ENCODE results near the gene JMJD1C. TPM values are rescaled to one million over a fixed set of nuclear protein-coding genes. Genes with fewer than 3 reads are reported as not detected.

Gene JMJD1C
- total RNA-seq, 1 donor from 2014 or later = 68.7 TPM

DNA sequence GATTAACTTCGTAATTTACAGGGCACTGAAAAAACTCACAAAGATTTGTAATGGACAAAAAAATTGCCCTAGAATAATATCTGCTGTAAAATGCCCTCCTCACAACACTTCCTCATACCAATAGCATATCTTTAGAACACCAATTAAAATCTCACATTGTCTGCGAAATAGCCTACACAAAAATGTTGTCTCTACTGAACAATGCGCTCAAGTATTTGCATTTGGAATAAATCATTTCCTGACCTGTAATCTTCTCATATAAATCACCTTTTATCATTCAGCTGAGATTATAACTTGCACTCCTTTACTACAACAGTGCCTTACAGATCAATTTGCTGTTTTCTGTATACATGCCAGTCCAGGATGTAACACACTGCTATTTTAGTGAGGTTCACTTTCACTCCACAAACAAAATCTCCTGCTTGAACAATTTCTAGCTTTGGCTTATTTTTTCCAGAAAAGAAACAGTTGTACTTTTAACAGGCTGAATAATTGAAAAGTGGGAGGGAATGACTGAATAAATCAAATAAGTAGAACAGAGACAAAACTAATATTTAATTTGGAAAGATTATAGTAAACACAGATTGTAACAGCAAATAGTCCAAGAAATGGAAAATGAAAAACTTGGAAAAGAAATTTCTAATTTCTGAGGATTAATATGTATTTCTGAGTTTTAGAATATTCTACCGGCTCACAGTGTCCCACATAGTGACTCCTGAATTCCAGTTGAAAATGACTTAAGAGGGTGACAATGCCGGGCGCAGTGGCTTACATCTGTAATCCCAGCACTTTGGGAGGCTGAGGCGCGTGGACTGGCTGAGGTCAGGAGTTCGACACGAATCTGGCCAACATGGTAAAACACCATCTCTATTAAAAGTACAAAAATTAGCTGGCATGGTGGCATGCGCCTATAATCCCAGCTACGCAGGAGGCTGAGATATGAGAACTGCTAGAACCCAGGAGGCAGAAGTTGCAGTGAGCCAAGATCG is 30.6 kb downstream of the JMJD1C start:
- Mint-ChIP-seq H3K4me1 (peaks cover 33% of the 10 kb centered on the region), H3K36me3 (ENCODE audit: low read depth) (peaks cover 16% of the 10 kb centered on the region), H3K27me3 (ENCODE audit: low read depth) (no peaks in the 10 kb centered on the region), H3K4me3 (no peak overlapping the region), H3K27ac (ENCODE audit: unreplicated experiment) (peak overlapping the region; percentile 38), H3K9me3 (peaks cover 6% of the 10 kb centered on the region)
- TF ChIP-seq, protein P1, sequence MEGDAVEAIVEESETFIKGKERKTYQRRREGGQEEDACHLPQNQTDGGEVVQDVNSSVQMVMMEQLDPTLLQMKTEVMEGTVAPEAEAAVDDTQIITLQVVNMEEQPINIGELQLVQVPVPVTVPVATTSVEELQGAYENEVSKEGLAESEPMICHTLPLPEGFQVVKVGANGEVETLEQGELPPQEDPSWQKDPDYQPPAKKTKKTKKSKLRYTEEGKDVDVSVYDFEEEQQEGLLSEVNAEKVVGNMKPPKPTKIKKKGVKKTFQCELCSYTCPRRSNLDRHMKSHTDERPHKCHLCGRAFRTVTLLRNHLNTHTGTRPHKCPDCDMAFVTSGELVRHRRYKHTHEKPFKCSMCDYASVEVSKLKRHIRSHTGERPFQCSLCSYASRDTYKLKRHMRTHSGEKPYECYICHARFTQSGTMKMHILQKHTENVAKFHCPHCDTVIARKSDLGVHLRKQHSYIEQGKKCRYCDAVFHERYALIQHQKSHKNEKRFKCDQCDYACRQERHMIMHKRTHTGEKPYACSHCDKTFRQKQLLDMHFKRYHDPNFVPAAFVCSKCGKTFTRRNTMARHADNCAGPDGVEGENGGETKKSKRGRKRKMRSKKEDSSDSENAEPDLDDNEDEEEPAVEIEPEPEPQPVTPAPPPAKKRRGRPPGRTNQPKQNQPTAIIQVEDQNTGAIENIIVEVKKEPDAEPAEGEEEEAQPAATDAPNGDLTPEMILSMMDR (conservative IDR thresholded peaks at IDR 0.05) = no peak
- no peak for DNase-seq (ENCODE audit: low read depth, low spot score)

DNA sequence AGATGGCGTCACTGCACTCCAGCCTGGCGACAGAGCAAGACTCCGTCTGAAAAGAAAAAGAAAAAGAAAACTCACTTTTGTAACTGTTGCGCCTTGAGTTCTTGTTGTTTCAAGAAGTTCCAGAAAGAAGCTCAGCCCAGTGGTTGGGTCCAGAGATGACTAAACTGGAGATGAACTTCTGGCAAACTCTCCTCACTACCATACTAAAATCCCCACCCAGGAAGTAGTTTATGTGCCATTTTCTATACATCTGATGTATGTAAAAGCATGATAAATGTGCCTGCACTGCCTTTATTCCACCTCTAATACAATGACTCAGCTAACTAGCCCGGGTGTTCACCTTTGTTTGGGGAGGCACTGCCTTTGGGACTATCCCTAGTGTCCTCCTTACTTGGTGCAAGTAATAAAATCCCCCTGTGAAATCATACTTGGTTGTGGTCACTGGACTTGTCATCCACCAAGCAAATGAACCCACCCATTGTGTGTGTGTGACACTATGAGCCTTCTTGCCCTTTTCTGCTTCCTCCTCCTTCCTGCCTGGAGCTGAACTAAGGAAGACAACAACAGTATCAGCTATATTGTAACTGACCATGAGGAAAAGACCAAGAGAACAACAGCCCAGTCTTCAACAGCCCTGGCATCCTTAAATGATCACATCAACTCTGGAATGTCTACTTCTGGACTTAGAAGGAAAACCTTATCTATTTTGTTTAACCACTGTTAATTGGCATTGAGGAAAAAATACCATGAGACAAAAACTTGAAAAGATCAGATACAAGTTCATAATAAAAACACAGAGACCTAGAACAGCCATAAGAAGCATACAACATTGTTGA is 33.6 kb downstream of the JMJD1C start:
- H3K4me1 Mint-ChIP-seq = peaks cover 60% of the 10 kb centered on the region
- peaks cover 16% of the 10 kb centered on the region for H3K36me3 Mint-ChIP-seq (ENCODE audit: low read depth)
- H3K4me3 Mint-ChIP-seq = peak overlapping the region; percentile 56
- peaks cover 6% of the 10 kb centered on the region for H3K9me3 Mint-ChIP-seq
- TF ChIP-seq, protein P1 (conservative IDR thresholded peaks at IDR 0.05) = no peak
- no peak for DNase-seq (ENCODE audit: low read depth, low spot score)
- no peaks in the 10 kb centered on the region for H3K27me3 Mint-ChIP-seq (ENCODE audit: low read depth)
- peak overlapping the region; percentile 79 for H3K27ac Mint-ChIP-seq (ENCODE audit: unreplicated experiment)

DNA sequence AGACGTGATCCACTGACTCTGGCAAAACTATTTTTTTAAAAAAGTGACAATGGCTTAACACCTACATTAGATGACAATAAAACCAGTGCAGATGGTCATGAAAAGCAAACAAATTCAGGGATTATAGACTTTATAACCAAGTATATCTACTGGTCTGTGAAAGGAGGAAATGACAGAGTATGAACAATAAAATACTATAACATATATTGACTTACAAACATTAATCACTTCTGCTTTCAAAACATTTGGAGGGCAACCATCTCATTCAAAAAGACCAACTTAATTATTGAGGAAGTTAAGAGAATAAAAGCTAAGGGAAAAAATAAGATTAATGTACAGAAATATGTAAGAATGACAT is 34.8 kb downstream of the JMJD1C start:
- H3K36me3 Mint-ChIP-seq (ENCODE audit: low read depth) = peaks cover 16% of the 10 kb centered on the region
- no peak overlapping the region for H3K4me3 Mint-ChIP-seq
- TF ChIP-seq, protein P1 (conservative IDR thresholded peaks at IDR 0.05) = no peak
- H3K27me3 Mint-ChIP-seq (ENCODE audit: low read depth) = no peaks in the 10 kb centered on the region
- peaks cover 60% of the 10 kb centered on the region for H3K4me1 Mint-ChIP-seq
- no peak for DNase-seq (ENCODE audit: low read depth, low spot score)
- H3K27ac Mint-ChIP-seq (ENCODE audit: unreplicated experiment) = no peak overlapping the region
- H3K9me3 Mint-ChIP-seq = peaks cover 6% of the 10 kb centered on the region

DNA sequence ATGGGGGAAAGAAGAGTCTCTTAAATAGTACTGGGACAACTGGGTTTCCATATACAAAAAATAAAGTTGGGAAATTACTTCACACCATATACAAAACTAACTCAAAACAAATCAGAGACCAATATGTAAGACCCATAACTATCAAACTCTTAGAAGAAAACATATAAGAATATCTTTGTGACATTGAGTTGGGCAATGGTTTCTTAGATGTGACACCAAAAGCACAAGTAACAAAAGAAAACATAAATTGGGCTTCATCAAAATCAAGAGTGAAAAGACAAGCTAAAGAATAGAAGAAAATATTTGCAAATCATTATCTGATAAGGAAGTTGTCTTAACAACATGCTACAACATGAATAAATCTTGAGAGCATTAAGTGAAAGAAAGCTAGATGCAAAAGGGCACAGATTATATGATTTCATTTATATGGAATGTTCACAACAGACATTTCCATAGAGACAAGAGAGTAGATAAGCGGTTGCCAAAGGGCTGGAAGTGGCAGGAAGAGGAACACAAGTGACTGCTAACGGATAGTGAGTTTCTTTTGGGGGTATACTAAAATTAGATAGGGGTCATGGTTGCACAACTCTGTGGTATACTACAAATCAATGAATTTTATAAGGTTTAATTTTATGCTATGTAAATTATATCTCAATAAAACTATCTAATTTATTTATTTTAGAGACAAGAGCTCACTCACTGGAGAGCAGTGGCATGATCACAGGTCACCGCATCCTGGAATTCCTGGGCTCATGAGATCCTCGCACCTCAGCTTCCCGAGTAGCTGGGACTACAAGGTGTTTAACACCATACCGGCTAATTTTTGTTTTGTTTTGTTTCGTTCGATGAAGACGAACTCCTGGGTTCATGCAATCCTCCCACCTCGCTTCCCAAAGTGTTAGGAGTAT is 35.4 kb downstream of the JMJD1C start:
- Mint-ChIP-seq H3K4me3 (no peak overlapping the region), H3K9me3 (peaks cover 6% of the 10 kb centered on the region), H3K36me3 (ENCODE audit: low read depth) (peaks cover 16% of the 10 kb centered on the region), H3K27me3 (ENCODE audit: low read depth) (no peaks in the 10 kb centered on the region), H3K4me1 (peaks cover 60% of the 10 kb centered on the region), H3K27ac (ENCODE audit: unreplicated experiment) (no peak overlapping the region)
- TF ChIP-seq, protein P1 (conservative IDR thresholded peaks at IDR 0.05) = no peak
- DNase-seq (ENCODE audit: low read depth, low spot score) = no peak

DNA sequence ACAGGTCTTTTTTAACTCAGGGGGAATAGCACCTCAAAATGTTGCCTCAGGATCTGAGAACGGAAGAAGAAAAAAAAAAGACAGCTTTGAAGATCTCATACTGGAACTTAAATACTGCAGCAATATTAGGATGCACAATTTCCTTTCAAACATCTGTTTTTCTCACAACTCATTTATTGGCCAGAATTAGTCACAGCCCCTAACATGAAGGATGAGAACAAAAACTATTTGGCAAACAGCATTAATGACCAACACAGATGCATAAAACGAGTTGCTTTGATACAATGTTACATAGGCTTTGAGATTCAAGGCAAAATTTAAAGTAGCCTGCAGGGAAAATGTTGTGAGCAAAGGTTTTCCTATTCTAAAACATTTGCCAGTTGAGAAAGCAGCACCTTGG is 36.5 kb downstream of the JMJD1C start:
- peaks cover 50% of the 10 kb centered on the region for H3K4me1 Mint-ChIP-seq
- H3K27me3 Mint-ChIP-seq (ENCODE audit: low read depth) = no peaks in the 10 kb centered on the region
- peaks cover 6% of the 10 kb centered on the region for H3K9me3 Mint-ChIP-seq
- peak overlapping the region; percentile 87 for H3K27ac Mint-ChIP-seq (ENCODE audit: unreplicated experiment)
- DNase-seq (ENCODE audit: low read depth, low spot score) = no peak
- no peak overlapping the region for H3K4me3 Mint-ChIP-seq
- TF ChIP-seq, protein P1 (conservative IDR thresholded peaks at IDR 0.05) = no peak
- H3K36me3 Mint-ChIP-seq (ENCODE audit: low read depth) = peaks cover 16% of the 10 kb centered on the region

Measured in neural crest cell (in vitro differentiated cells).